Lung (tissue), 13 donors: ENCODE results near the gene GNAI1. TPM values are rescaled to one million over a fixed set of nuclear protein-coding genes. Genes with fewer than 3 reads are reported as not detected.

Experiments used
- ATAC-seq: fragments of 200-7000 bp; cut with Tn5 transposase; one replicate; pipeline ENCODE4 v1.9.1; 2020; ENCODE audit warnings: moderate number of reproducible peaks; ENCODE audit not compliant: insufficient read depth, low FRiP score
- DNase-seq, 3 donors: peaks; one replicate each; pipeline ENCODE4 v3.0.0-alpha.2; 2013 to 2017
- H3K27ac ChIP-seq, 2 donors: one replicate each; pipeline ENCODE4 v1.5.1; 2013; ENCODE audit warnings: mild to moderate bottlenecking in 2 of 2, moderate library complexity in 2 of 2, control low read depth in 1 of 2, inconsistent platforms in 1 of 2, low read depth in 1 of 2, low read length in 1 of 2
- H3K27me3 ChIP-seq, 3 donors: one replicate each; pipeline ENCODE4 v1.5.1; 2013; ENCODE audit warnings: low read length in 2 of 3; ENCODE audit not compliant: control insufficient read depth in 3 of 3, insufficient read depth in 3 of 3
- H3K36me3 ChIP-seq, 4 donors: one replicate each; pipeline ENCODE4 v1.5.1; 2013; ENCODE audit warnings: low read length in 4 of 4, mild to moderate bottlenecking in 1 of 4, moderate library complexity in 1 of 4; ENCODE audit not compliant: control insufficient read depth in 4 of 4, insufficient read depth in 4 of 4
- H3K4me1 ChIP-seq, 5 donors: one replicate each; pipeline ENCODE4 v1.5.1; 2013; ENCODE audit warnings: low read length in 5 of 5, mild to moderate bottlenecking in 2 of 5, moderate library complexity in 1 of 5; ENCODE audit not compliant: control insufficient read depth in 5 of 5, insufficient read depth in 5 of 5
- H3K4me3 ChIP-seq: one replicate; pipeline ENCODE4 v1.5.1; 2013; ENCODE audit warnings: mild to moderate bottlenecking, control low read depth, moderate library complexity
- H3K9ac ChIP-seq, 2 donors: one replicate each; pipeline ENCODE4 v1.5.1; 2013; ENCODE audit warnings: low read length in 2 of 2, control low read depth in 1 of 2; ENCODE audit not compliant: insufficient read depth in 1 of 2
- H3K9me3 ChIP-seq, 4 donors: one replicate each; pipeline ENCODE4 v1.5.1; 2013; ENCODE audit warnings: low read length in 3 of 4, mild to moderate bottlenecking in 1 of 4, moderate library complexity in 1 of 4; ENCODE audit not compliant: control insufficient read depth in 4 of 4, insufficient read depth in 3 of 4
- WGBS, 2 donors: extraction: QIAGEN DNeasy Blood & Tissue Kit; methylation state at CpG; one replicate each; pipeline ENCODE4 v1.1.7; 2013; 5-methylcytosine and 5-hydroxymethylcytosine counted together
- polyA plus RNA-seq, 2 donors: library from polyadenylated mRNA; stranded (reverse); fragments of 200-250 nt; gene quantifications; one replicate each; pipeline ENCODE4 v1.2.1, GENCODE V29; 2013
- small RNA-seq: library from RNA; depleted of rRNA; stranded (forward); fragments of <200 nt; gene quantifications from one replicate; pipeline ENCODE3, GENCODE V24; 2014; ENCODE audit warnings: low replicate concordance
- total RNA-seq, 2 donors: library from RNA; depleted of rRNA in 1 of 2; stranded (reverse); fragments of >200 nt in 1 of 2; gene quantifications; one replicate each; pipeline ENCODE4 v1.2.1, GENCODE V29; 2014 to 2021
- TF ChIP-seq, protein P1 (sequence below): IDR thresholded peaks from 2 replicates; pipeline ENCODE4 v1.5.1; 2012; ENCODE audit warnings: mild to moderate bottlenecking; ENCODE audit errors: control extremely low read depth, extremely low read depth
- donor health status: control.
- donor health status: control.
- donor health status: Bipolar disorder and iron deficiency.
- donor health status: healthy.
- donor health status: DM: yes; HTN: yes; CAD: no.

Gene GNAI1
- total and polyA plus RNA-seq, 4 donors = 10.4 to 155 (median 20.2) TPM

DNA sequence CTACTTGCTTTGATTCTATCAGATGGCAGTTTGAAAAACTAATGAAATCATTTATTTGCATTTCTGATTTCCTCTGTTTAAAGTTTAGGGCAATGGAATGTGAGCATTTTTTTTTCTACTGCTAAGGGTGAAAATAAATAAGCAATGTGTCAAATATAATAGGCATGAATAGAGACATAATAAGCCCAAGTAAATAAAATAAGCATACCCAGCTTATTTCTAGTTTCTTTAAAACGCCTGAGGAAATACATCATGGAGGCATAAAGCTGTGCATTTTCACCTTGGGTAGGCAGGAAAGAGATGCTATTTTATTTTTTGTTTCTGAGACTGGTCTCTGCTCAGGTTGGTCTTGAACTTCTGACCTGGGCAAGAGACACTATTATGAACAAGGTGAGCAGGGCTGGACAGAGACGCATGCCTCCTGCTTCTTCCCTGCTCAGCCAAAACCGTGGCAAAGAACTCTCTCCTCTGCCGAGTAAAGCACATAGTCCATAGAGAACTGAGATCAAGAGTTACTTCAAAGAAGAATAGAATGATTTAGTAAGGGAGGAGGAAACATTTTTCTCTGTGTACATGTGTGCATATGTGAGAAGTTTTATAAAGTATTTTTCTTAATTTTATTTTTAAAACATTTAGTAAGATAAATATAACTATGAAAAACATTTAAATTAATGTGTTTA, 138.1 kb downstream of the GNAI1 start:
- TF ChIP-seq, protein P1, sequence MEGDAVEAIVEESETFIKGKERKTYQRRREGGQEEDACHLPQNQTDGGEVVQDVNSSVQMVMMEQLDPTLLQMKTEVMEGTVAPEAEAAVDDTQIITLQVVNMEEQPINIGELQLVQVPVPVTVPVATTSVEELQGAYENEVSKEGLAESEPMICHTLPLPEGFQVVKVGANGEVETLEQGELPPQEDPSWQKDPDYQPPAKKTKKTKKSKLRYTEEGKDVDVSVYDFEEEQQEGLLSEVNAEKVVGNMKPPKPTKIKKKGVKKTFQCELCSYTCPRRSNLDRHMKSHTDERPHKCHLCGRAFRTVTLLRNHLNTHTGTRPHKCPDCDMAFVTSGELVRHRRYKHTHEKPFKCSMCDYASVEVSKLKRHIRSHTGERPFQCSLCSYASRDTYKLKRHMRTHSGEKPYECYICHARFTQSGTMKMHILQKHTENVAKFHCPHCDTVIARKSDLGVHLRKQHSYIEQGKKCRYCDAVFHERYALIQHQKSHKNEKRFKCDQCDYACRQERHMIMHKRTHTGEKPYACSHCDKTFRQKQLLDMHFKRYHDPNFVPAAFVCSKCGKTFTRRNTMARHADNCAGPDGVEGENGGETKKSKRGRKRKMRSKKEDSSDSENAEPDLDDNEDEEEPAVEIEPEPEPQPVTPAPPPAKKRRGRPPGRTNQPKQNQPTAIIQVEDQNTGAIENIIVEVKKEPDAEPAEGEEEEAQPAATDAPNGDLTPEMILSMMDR = no peak
- Histone ChIP-seq H3K27me3 (no peaks in the 10 kb centered on the region), H3K36me3 (no peaks in the 10 kb centered on the region), H3K27ac (no peak overlapping the region), H3K9ac (no peak overlapping the region), H3K9me3 (no peaks in the 10 kb centered on the region), H3K4me1 (peaks cover 0 to 8% (median 0%) of the 10 kb centered on the region in 5 donors), H3K4me3 (no peak overlapping the region)
- 66 to 74% methylated on average over 4 of the region's 4 CpGs for WGBS, 2 donors
- no peak for DNase-seq
- no peak for ATAC-seq

DNA sequence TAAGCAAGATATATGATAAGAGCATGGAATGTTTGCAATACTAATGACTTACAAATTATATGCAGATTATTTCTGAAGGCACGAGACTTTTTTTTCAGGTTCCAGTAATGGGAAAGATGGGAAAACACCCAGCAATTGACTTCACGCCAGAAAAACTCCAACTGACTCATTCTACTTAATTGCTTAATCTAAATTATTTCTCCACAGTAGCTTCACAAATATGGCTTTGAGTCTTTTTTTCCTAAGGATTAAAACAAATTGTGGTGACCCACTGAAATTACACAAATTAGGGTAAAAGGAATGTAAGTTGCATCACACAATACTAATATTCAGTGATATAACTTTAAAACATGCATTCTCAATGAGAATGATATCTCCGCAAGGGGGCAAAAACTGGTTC, 138.7 kb downstream of the GNAI1 start:
- Histone ChIP-seq H3K27me3 (no peaks in the 10 kb centered on the region), H3K36me3 (no peaks in the 10 kb centered on the region), H3K27ac (no peak overlapping the region), H3K9ac (no peak overlapping the region), H3K4me1 (peaks cover 0 to 14% (median 0%) of the 10 kb centered on the region in 5 donors), H3K9me3 (no peaks in the 10 kb centered on the region), H3K4me3 (no peak overlapping the region)
- DNase-seq (peak in 2 of 3 donors; percentile 22 to 29), ATAC-seq (no peak)
- TF ChIP-seq, protein P1 = no peak
- WGBS, 2 donors = 73 to 78% methylated on average over 3 of the region's 3 CpGs

DNA sequence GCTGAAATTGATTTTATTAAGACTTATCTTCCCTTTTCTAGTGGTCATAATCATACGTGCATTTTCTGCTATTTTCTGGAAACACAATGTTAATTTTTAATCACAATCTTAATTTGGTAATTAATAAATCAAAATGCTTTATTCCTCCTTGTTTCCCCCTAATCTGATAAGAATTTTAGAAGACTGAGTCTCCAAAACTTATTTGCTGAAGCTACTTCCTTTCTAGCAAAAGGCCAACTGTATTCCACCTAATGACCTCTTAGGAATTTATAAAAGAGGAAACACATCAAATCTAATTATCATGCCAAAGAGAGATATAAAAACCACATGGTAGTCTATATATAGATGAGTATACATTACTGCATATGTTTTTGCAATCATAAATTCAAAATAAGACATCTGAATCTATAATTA, 140.6 kb downstream of the GNAI1 start:
- Histone ChIP-seq H3K36me3 (no peaks in the 10 kb centered on the region), H3K4me3 (no peak overlapping the region), H3K27me3 (no peaks in the 10 kb centered on the region), H3K9ac (no peak overlapping the region), H3K4me1 (peaks cover 0 to 19% (median 0%) of the 10 kb centered on the region in 5 donors), H3K9me3 (no peaks in the 10 kb centered on the region), H3K27ac (no peak overlapping the region)
- 32 to 56% methylated on average over 1 of the region's 1 CpG for WGBS, 2 donors
- ATAC-seq (no peak), DNase-seq (peak in 1 of 3 donors; percentile 31)
- TF ChIP-seq, protein P1 = no peak

Small RNA genes lying within 50 kb of the gene (small RNA-seq; reads per million reads assigned to genes)
- not detected for gene RN7SL869P
